ENCODE results near the gene ZNRF4. TPM values are rescaled to one million over a fixed set of nuclear protein-coding genes. Genes with fewer than 3 reads are reported as not detected.

Gene ZNRF4
- polyA plus RNA-seq, 4 donors, result not detected

DNA sequence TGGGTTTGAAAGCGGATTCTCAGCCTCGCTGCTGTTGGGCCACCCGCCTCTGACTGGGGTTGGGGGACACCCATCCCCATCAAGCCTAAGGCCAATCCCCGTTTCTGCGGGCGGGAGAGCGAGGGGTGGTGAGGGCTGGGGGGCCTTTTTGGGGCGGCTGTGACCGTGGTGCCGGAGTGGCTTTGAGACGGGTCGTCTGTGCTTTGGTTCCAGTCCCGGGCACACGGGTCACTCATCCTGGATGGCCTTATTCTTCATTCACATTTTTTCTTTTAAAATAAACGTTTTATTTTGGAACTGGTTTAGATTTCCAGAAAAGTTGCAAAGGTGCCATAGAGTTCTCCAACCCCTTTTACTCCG, 1.6 kb downstream of the ZNRF4 start:
- H3K36me3 ChIP-seq (ENCODE audit: control insufficient read depth in 3 of 3, insufficient read depth in 2 of 3, low read depth in 1 of 3, low read length in 3 of 3), result no peaks in the 10 kb centered on the region
- no peak overlapping the region for H3K4me3 ChIP-seq (ENCODE audit: low read depth in 1 of 3, low read length in 3 of 3)
- no peak for FAIRE-seq
- H3K27me3 ChIP-seq (ENCODE audit: control insufficient read depth in 3 of 3, insufficient read depth in 3 of 3, low read length in 3 of 3), result no peaks in the 10 kb centered on the region
- WGBS, 3 donors, result 80 to 92% (median 87%) methylated on average over 16 of the region's 16 CpGs
- no peak overlapping the region for H3K27ac ChIP-seq (ENCODE audit: low read depth in 1 of 3, low read length in 2 of 3)
- H3K4me1 ChIP-seq (ENCODE audit: control insufficient read depth in 3 of 3, insufficient read depth in 2 of 3, low read depth in 1 of 3, low read length in 2 of 3), result no peaks in the 10 kb centered on the region
- DNase-seq, result no peak
- peaks cover 0 to 6% of the 10 kb centered on the region in 2 donors for H3K9me3 ChIP-seq (ENCODE audit: control insufficient read depth in 2 of 2, insufficient read depth in 1 of 2, low read depth in 1 of 2, low read length in 1 of 2)

DNA sequence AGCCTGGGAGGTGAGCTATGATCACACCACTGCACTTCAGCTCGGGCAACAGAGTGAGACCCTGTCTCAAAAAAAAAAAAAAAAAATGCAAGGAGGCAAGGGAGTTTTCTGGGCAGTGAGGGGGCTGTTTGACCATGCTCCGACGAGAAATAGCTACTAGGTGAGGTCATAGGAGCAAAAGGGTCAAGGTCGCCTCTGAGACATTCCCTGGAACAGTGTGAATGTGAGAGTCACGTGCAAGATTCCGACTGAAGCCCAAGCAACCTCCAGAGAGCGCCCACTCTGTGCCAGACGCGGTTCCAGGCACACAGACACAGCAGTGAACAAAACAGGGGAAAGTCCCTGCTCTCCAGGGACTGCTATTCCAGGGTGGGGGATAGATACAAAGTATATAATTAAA, 2.5 kb downstream of the ZNRF4 start:
- 56 to 61% (median 56%) methylated on average over 9 of the region's 9 CpGs for WGBS, 3 donors

DNA sequence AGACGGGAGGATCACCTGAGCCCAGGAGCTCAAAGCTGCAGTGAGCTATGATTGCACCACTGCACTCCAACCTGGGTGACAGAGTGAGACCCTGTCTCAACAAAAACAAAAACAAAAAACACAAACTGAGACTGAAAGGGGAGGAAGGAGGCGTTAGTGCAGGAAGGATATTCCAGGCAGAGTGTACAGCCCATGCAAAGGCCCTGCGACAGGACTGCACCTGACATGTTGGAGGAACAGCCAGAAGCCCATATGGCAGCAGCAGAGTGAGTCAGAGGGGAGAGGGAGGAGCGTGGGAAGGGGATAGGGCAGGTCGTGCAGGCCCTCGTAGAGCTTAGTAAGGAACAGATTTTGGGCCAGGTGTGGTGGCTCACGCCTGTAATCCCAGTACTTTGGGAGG, 3.2 kb downstream of the ZNRF4 start:
- 80 to 85% (median 82%) methylated on average over 7 of the region's 7 CpGs for WGBS, 3 donors
- FAIRE-seq, result no peak

More for the DNA sequence above, 2.5 kb downstream of the ZNRF4 start:
- H3K36me3 ChIP-seq (ENCODE audit: control insufficient read depth in 3 of 3, insufficient read depth in 2 of 3, low read depth in 1 of 3, low read length in 3 of 3), result no peaks in the 10 kb centered on the region
- no peak for FAIRE-seq
- no peaks in the 10 kb centered on the region for H3K27me3 ChIP-seq (ENCODE audit: control insufficient read depth in 3 of 3, insufficient read depth in 3 of 3, low read length in 3 of 3)
- DNase-seq, result no peak
- H3K27ac ChIP-seq (ENCODE audit: low read depth in 1 of 3, low read length in 2 of 3), result no peak overlapping the region
- H3K4me1 ChIP-seq (ENCODE audit: control insufficient read depth in 3 of 3, insufficient read depth in 2 of 3, low read depth in 1 of 3, low read length in 2 of 3), result no peaks in the 10 kb centered on the region
- no peak overlapping the region for H3K4me3 ChIP-seq (ENCODE audit: low read depth in 1 of 3, low read length in 3 of 3)
- peaks cover 0 to 6% of the 10 kb centered on the region in 2 donors for H3K9me3 ChIP-seq (ENCODE audit: control insufficient read depth in 2 of 2, insufficient read depth in 1 of 2, low read depth in 1 of 2, low read length in 1 of 2)

DNA sequence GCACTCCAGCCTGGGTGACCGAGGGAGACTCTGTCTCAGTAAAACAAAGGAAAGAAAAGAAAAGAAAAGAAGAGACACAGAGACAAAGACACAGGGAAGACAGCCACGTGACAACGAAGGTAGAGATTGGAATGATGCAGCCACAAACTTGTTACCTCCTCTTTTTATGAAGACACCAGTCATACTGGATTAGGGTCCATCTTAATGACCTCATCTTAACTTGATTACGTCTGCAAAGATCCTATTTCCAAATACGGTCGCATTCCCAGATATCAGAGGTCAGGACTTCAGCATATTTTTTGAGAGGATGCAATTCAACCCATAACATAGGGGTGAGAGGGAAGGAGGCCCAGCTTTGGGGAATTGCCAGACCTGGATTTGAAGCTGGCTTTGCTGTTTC, 4.1 kb downstream of the ZNRF4 start:
- FAIRE-seq, result no peak
- WGBS, 3 donors, result 58 to 65% (median 64%) methylated on average over 6 of the region's 6 CpGs

More for the DNA sequence above, 3.2 kb downstream of the ZNRF4 start:
- no peaks in the 10 kb centered on the region for H3K36me3 ChIP-seq (ENCODE audit: control insufficient read depth in 3 of 3, insufficient read depth in 2 of 3, low read depth in 1 of 3, low read length in 3 of 3)
- no peaks in the 10 kb centered on the region for H3K27me3 ChIP-seq (ENCODE audit: control insufficient read depth in 3 of 3, insufficient read depth in 3 of 3, low read length in 3 of 3)
- no peaks in the 10 kb centered on the region for H3K9me3 ChIP-seq (ENCODE audit: control insufficient read depth in 2 of 2, insufficient read depth in 1 of 2, low read depth in 1 of 2, low read length in 1 of 2)
- H3K4me1 ChIP-seq (ENCODE audit: control insufficient read depth in 3 of 3, insufficient read depth in 2 of 3, low read depth in 1 of 3, low read length in 2 of 3), result no peaks in the 10 kb centered on the region
- H3K27ac ChIP-seq (ENCODE audit: low read depth in 1 of 3, low read length in 2 of 3), result no peak overlapping the region
- no peak overlapping the region for H3K4me3 ChIP-seq (ENCODE audit: low read depth in 1 of 3, low read length in 3 of 3)
- no peak for DNase-seq

DNA sequence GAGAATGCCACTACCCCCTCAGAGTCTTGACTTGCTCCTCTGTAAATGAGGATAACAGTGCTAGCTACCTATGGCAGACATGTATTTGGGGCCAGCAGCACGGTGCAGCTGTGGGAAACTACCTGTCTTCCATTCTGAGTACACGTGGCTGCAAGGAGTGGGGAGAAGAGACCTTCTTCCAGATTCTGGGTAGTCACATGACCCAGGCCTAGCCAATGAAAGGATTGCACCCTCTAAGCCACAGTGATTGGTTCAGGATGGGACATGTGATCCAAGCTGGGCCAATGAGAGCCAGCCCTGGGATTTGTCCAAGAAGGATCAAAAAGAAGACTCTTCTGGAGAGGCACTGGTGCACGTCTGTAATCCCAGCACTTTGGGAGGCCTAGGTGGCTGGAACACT, 5.5 kb downstream of the ZNRF4 start:
- no peak for FAIRE-seq
- Histone ChIP-seq H3K27ac (ENCODE audit: low read depth in 1 of 3, low read length in 2 of 3) (no peak overlapping the region), H3K36me3 (ENCODE audit: control insufficient read depth in 3 of 3, insufficient read depth in 2 of 3, low read depth in 1 of 3, low read length in 3 of 3) (no peaks in the 10 kb centered on the region), H3K27me3 (ENCODE audit: control insufficient read depth in 3 of 3, insufficient read depth in 3 of 3, low read length in 3 of 3) (no peaks in the 10 kb centered on the region), H3K4me1 (ENCODE audit: control insufficient read depth in 3 of 3, insufficient read depth in 2 of 3, low read depth in 1 of 3, low read length in 2 of 3) (no peaks in the 10 kb centered on the region), H3K4me3 (ENCODE audit: low read depth in 1 of 3, low read length in 3 of 3) (no peak overlapping the region), H3K9me3 (ENCODE audit: control insufficient read depth in 2 of 2, insufficient read depth in 1 of 2, low read depth in 1 of 2, low read length in 1 of 2) (no peaks in the 10 kb centered on the region)
- WGBS, 3 donors, result 47 to 66% (median 57%) methylated on average over 3 of the region's 3 CpGs
- no peak for DNase-seq

More for the DNA sequence above, 4.1 kb downstream of the ZNRF4 start:
- Histone ChIP-seq H3K36me3 (ENCODE audit: control insufficient read depth in 3 of 3, insufficient read depth in 2 of 3, low read depth in 1 of 3, low read length in 3 of 3) (no peaks in the 10 kb centered on the region), H3K4me3 (ENCODE audit: low read depth in 1 of 3, low read length in 3 of 3) (no peak overlapping the region), H3K9me3 (ENCODE audit: control insufficient read depth in 2 of 2, insufficient read depth in 1 of 2, low read depth in 1 of 2, low read length in 1 of 2) (no peaks in the 10 kb centered on the region), H3K27me3 (ENCODE audit: control insufficient read depth in 3 of 3, insufficient read depth in 3 of 3, low read length in 3 of 3) (no peaks in the 10 kb centered on the region), H3K27ac (ENCODE audit: low read depth in 1 of 3, low read length in 2 of 3) (no peak overlapping the region), H3K4me1 (ENCODE audit: control insufficient read depth in 3 of 3, insufficient read depth in 2 of 3, low read depth in 1 of 3, low read length in 2 of 3) (no peaks in the 10 kb centered on the region)
- no peak for DNase-seq

DNA sequence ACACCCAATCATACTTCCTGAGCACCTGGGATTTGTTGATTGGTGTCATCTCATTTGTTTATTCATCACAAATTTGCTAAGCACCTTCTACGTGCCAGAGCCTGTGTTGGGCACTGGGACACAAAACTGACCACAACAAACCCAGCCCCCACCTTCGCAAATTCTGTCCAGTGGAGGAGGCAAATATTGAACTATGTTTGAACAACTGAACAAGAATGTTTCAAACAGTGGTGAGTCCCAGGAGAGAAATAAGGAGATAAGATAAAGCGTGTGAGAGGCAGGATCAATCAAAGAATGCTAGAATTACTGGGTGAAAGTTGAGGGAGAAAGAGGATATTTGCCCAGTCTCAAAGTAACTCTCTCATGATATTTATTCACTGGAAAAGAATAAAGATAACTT, 8.7 kb downstream of the ZNRF4 start:
- no peaks in the 10 kb centered on the region for H3K9me3 ChIP-seq (ENCODE audit: control insufficient read depth in 2 of 2, insufficient read depth in 1 of 2, low read depth in 1 of 2, low read length in 1 of 2)
- H3K4me3 ChIP-seq (ENCODE audit: low read depth in 1 of 3, low read length in 3 of 3), result no peak overlapping the region
- 12 to 54% (median 33%) methylated on average over 3 of the region's 3 CpGs for WGBS, 3 donors
- no peak overlapping the region for H3K27ac ChIP-seq (ENCODE audit: low read depth in 1 of 3, low read length in 2 of 3)
- no peak for FAIRE-seq
- H3K36me3 ChIP-seq (ENCODE audit: control insufficient read depth in 3 of 3, insufficient read depth in 2 of 3, low read depth in 1 of 3, low read length in 3 of 3), result no peaks in the 10 kb centered on the region
- DNase-seq, result no peak
- no peaks in the 10 kb centered on the region for H3K27me3 ChIP-seq (ENCODE audit: control insufficient read depth in 3 of 3, insufficient read depth in 3 of 3, low read length in 3 of 3)
- H3K4me1 ChIP-seq (ENCODE audit: control insufficient read depth in 3 of 3, insufficient read depth in 2 of 3, low read depth in 1 of 3, low read length in 2 of 3), result peaks cover 0 to 4% (median 0%) of the 10 kb centered on the region in 3 donors

DNA sequence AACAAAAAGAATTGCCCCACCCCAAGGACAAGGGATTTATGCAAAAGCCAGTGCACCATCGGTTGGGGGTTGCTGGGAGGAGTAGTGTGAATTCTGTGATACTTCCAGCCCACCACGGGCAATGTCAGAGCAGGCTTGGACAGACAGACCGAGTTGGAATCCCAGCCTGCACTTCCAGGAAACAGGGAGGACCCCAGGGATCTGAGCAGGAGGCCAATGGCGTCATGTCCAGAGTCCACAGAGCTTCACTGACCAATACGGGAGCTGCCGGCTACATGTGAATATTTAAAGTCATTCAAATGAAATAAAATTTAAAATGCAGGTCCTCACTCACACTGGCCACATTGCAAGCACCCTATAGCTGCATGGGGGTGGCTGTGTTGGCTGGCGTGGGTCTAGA, 10.9 kb downstream of the ZNRF4 start:
- Histone ChIP-seq H3K27ac (ENCODE audit: low read depth in 1 of 3, low read length in 2 of 3) (no peak overlapping the region), H3K4me3 (ENCODE audit: low read depth in 1 of 3, low read length in 3 of 3) (no peak overlapping the region), H3K4me1 (ENCODE audit: control insufficient read depth in 3 of 3, insufficient read depth in 2 of 3, low read depth in 1 of 3, low read length in 2 of 3) (peaks cover 0 to 4% (median 0%) of the 10 kb centered on the region in 3 donors), H3K36me3 (ENCODE audit: control insufficient read depth in 3 of 3, insufficient read depth in 2 of 3, low read depth in 1 of 3, low read length in 3 of 3) (no peaks in the 10 kb centered on the region), H3K9me3 (ENCODE audit: control insufficient read depth in 2 of 2, insufficient read depth in 1 of 2, low read depth in 1 of 2, low read length in 1 of 2) (no peaks in the 10 kb centered on the region), H3K27me3 (ENCODE audit: control insufficient read depth in 3 of 3, insufficient read depth in 3 of 3, low read length in 3 of 3) (peaks cover 0 to 2% (median 0%) of the 10 kb centered on the region in 3 donors)
- WGBS, 3 donors, result 62 to 71% (median 70%) methylated on average over 7 of the region's 7 CpGs
- no peak for FAIRE-seq
- DNase-seq, result no peak

DNA sequence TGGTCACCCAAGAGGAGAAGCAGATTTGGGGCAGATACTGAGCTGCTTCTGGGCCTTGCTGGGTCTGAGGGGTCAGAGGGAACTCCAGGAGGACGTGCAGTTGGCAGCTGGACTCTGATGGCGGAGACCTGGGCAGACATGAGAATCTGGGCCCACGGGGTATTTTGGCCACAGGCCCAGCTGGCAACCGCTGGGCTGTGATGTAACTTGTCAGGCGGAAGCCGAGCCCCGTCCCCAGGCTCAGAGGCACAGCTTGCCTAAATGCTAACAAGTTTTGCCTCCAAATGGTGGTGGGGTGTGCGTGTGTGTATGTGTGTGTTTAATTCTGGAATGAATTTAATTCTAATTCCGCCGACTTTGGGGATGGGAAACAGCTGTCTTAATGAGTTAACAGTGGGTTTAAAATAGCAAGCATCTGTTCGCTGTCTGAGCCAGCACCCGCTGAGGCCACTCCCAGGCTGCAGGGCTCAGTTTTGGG, 11.6 kb downstream of the ZNRF4 start:
- peaks cover 0 to 4% (median 0%) of the 10 kb centered on the region in 3 donors for H3K4me1 ChIP-seq (ENCODE audit: control insufficient read depth in 3 of 3, insufficient read depth in 2 of 3, low read depth in 1 of 3, low read length in 2 of 3)
- no peak for FAIRE-seq
- no peaks in the 10 kb centered on the region for H3K9me3 ChIP-seq (ENCODE audit: control insufficient read depth in 2 of 2, insufficient read depth in 1 of 2, low read depth in 1 of 2, low read length in 1 of 2)
- no peak overlapping the region for H3K27ac ChIP-seq (ENCODE audit: low read depth in 1 of 3, low read length in 2 of 3)
- WGBS, 3 donors, result 42 to 56% (median 51%) methylated on average over 12 of the region's 12 CpGs
- peaks cover 0 to 2% (median 0%) of the 10 kb centered on the region in 3 donors for H3K27me3 ChIP-seq (ENCODE audit: control insufficient read depth in 3 of 3, insufficient read depth in 3 of 3, low read length in 3 of 3)
- no peak for DNase-seq
- H3K36me3 ChIP-seq (ENCODE audit: control insufficient read depth in 3 of 3, insufficient read depth in 2 of 3, low read depth in 1 of 3, low read length in 3 of 3), result no peaks in the 10 kb centered on the region
- H3K4me3 ChIP-seq (ENCODE audit: low read depth in 1 of 3, low read length in 3 of 3), result no peak overlapping the region

DNA sequence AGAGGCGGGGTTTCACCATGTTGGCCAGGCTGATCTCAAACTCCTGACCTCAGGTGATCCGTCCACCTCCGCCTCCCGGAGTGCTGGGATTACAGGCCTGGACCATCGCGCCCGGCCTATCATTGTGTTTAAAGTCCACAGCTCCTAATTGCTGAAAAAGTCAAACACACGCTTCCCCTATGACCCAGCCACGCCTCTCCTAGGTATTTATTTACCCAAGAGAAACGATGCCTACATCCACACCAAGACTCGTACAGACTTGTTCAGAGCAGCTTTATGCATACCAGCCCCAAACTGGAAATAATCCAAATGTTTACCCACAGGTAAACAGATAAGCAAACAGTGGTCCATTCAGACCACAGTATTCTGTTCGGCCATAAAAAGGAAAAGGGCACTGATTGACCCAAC, 15.1 kb downstream of the ZNRF4 start:
- peaks cover 0 to 4% (median 0%) of the 10 kb centered on the region in 3 donors for H3K4me1 ChIP-seq (ENCODE audit: control insufficient read depth in 3 of 3, insufficient read depth in 2 of 3, low read depth in 1 of 3, low read length in 2 of 3)
- peak; percentile 9 to 71 for DNase-seq
- 9 to 42% (median 21%) methylated on average over 12 of the region's 12 CpGs for WGBS, 3 donors

More for the DNA sequence above, 15.1 kb downstream of the ZNRF4 start:
- no peaks in the 10 kb centered on the region for H3K9me3 ChIP-seq (ENCODE audit: control insufficient read depth in 2 of 2, insufficient read depth in 1 of 2, low read depth in 1 of 2, low read length in 1 of 2)
- H3K27ac ChIP-seq (ENCODE audit: low read depth in 1 of 3, low read length in 2 of 3), result no peak overlapping the region
- no peak overlapping the region for H3K4me3 ChIP-seq (ENCODE audit: low read depth in 1 of 3, low read length in 3 of 3)
- H3K36me3 ChIP-seq (ENCODE audit: control insufficient read depth in 3 of 3, insufficient read depth in 2 of 3, low read depth in 1 of 3, low read length in 3 of 3), result no peaks in the 10 kb centered on the region
- no peak for FAIRE-seq
- peaks cover 0 to 2% (median 0%) of the 10 kb centered on the region in 3 donors for H3K27me3 ChIP-seq (ENCODE audit: control insufficient read depth in 3 of 3, insufficient read depth in 3 of 3, low read length in 3 of 3)
